Endothelial cell of umbilical vein (primary cell): ENCODE data around the gene CA6. TPM values are rescaled to one million over a fixed set of nuclear protein-coding genes. Genes with fewer than 3 reads are reported as not detected.
"Not testable (repeated sequence)": the region's sequence is repeated elsewhere in the genome, so short reads cannot be mapped to it uniquely, and the experiment has no call there.

ENCODE experiments used
- Bru-seq: library from RNA; stranded (reverse); fragments of 400-500 nt; gene quantifications from one replicate; lab custom pipeline; 2021; lab: Mats Ljungman, UMichigan
- BruChase-seq, 2 experiments: library from RNA; stranded (reverse); fragments of 400-500 nt; gene quantifications; one replicate each; lab custom pipeline; 2021; lab: Mats Ljungman, UMichigan
- BruUV-seq: library from RNA; stranded (reverse); fragments of 400-500 nt; replicated peaks from 2 replicates; lab custom pipeline; 2021; lab: Mats Ljungman, UMichigan
- CTCF ChIA-PET: fragments of 300-600, 350-600 bp; sonication (Branson Sonifier 250); formaldehyde crosslinking; loops from one replicate; lab custom pipeline; 2021; ENCODE audit warnings: antibody characterized with exemption, inconsistent platforms; lab: Charles Lee
- POLR2A ChIA-PET: fragments of 300-600, 350-600 bp; sonication (Branson Sonifier 250); formaldehyde crosslinking; loops from one replicate; lab custom pipeline; 2021; ENCODE audit warnings: antibody characterized with exemption, inconsistent platforms; lab: Charles Lee
- DNase-seq: peaks from one replicate; pipeline ENCODE4 v3.0.0-alpha.2; 2011; ENCODE audit warnings: low read depth, low spot score
- FAIRE-seq: peaks from 2 replicates; lab custom pipeline; 2011; peaks lifted over from hg19 to GRCh38; lab: Jason Lieb, UNC
- H2AFZ ChIP-seq: 2 replicates; pipeline ENCODE4 v1.6.0; 2012; ENCODE audit warnings: low read depth, low read length, control low read depth, inconsistent platforms
- H3K27ac ChIP-seq: 2 replicates; pipeline ENCODE4 v1.5.1; 2011; ENCODE audit warnings: low read depth, mild to moderate bottlenecking, control low read depth, low read length, moderate library complexity; ENCODE audit not compliant: insufficient read depth
- H3K27me3 ChIP-seq, 2 experiments: 2 replicates each; pipeline versions ENCODE4 v1.6.0 to v1.6.1; 2011; ENCODE audit warnings: low read length in 2 of 2, mixed read lengths in 1 of 2; ENCODE audit not compliant: control insufficient read depth in 2 of 2, insufficient read depth in 2 of 2
- H3K36me3 ChIP-seq, 2 experiments: 2 replicates in 1 of 2; 3 replicates in 1 of 2; pipeline ENCODE4 v1.5.1; 2011; ENCODE audit warnings: low read length in 2 of 2, mild to moderate bottlenecking in 1 of 2, moderate library complexity in 1 of 2; ENCODE audit not compliant: control insufficient read depth in 2 of 2, insufficient read depth in 2 of 2; ENCODE audit errors: extremely low read depth in 1 of 2
- H3K4me1 ChIP-seq: 3 replicates; pipeline ENCODE4 v1.5.1; 2011; ENCODE audit warnings: mild to moderate bottlenecking, low read length; ENCODE audit not compliant: control insufficient read depth, insufficient read depth; ENCODE audit errors: extremely low read depth
- H3K4me2 ChIP-seq: 2 replicates; pipeline ENCODE4 v1.6.1; 2011; ENCODE audit warnings: low read length, control low read depth, mixed read lengths; ENCODE audit not compliant: insufficient read depth
- H3K4me3 ChIP-seq, 3 experiments: fragments of 200-600 bp in 1 of 3; sonication (generic), shearing (Covaris generic) in 1 of 3; replicated peaks in 1 of 3; 2 replicates each; pipeline ENCODE4 v1.5.1; 2011 to 2016; ENCODE audit warnings: control low read depth in 3 of 3, low read length in 3 of 3, mild to moderate bottlenecking in 2 of 3, inconsistent platforms in 1 of 3, low read depth in 1 of 3, moderate library complexity in 1 of 3; ENCODE audit not compliant: insufficient read depth in 1 of 3
- H3K79me2 ChIP-seq: 2 replicates; pipeline ENCODE4 v1.6.0; 2012; ENCODE audit warnings: low read length, inconsistent platforms; ENCODE audit not compliant: control insufficient read depth, insufficient read depth
- H3K9ac ChIP-seq: replicated peaks from 2 replicates; pipeline ENCODE3; 2011; ENCODE audit warnings: low read length, control low read depth; ENCODE audit not compliant: insufficient read depth; ENCODE audit errors: extremely low read depth
- H3K9me1 ChIP-seq: replicated peaks from 3 replicates; pipeline ENCODE4 v1.6.0; 2011; ENCODE audit warnings: mild to moderate bottlenecking, low read length; ENCODE audit not compliant: control insufficient read depth, insufficient read depth; ENCODE audit errors: extremely low read depth
- H3K9me3 ChIP-seq: replicated peaks from 2 replicates; pipeline ENCODE4 v1.5.1; 2012; ENCODE audit warnings: low read length, inconsistent platforms; ENCODE audit not compliant: control insufficient read depth, insufficient read depth
- H4K20me1 ChIP-seq: replicated peaks from 2 replicates; pipeline ENCODE3; 2011; ENCODE audit warnings: mild to moderate bottlenecking, low read length; ENCODE audit not compliant: control insufficient read depth, insufficient read depth; ENCODE audit errors: extremely low read depth
- CTCF ChIP-seq, 2 donors: IDR thresholded peaks; 1 replicate in 1 of 2; 2 replicates in 1 of 2; pipeline ENCODE4 v1.5.1; 2011; ENCODE audit warnings: low read length in 2 of 2, mild to moderate bottlenecking in 2 of 2, moderate library complexity in 2 of 2, control low read depth in 1 of 2, inconsistent platforms in 1 of 2, low read depth in 1 of 2; ENCODE audit not compliant: insufficient read depth in 1 of 2; ENCODE audit errors: extremely low read depth in 1 of 2
- EZH2 ChIP-seq: IDR thresholded peaks from 2 replicates; pipeline ENCODE4 v1.6.1; 2012; ENCODE audit warnings: borderline replicate concordance, low read depth, mild to moderate bottlenecking, moderate library complexity, low read length, inconsistent platforms; ENCODE audit not compliant: severe bottlenecking
- FOS ChIP-seq: IDR thresholded peaks from 2 replicates; pipeline ENCODE4 v1.6.1; 2011; ENCODE audit warnings: mild to moderate bottlenecking, low read length, moderate library complexity, borderline replicate concordance; ENCODE audit not compliant: insufficient read depth
- GATA2 ChIP-seq: IDR thresholded peaks from 2 replicates; pipeline ENCODE4 v1.7.0; 2011; ENCODE audit warnings: low read depth, mild to moderate bottlenecking, moderate library complexity, mixed read lengths, low read length; ENCODE audit not compliant: insufficient read length, insufficient read depth
- JUN ChIP-seq: IDR thresholded peaks from 2 replicates; pipeline ENCODE4 v1.6.1; 2011; ENCODE audit warnings: borderline replicate concordance, low read depth; ENCODE audit not compliant: insufficient read length, insufficient read depth
- MYC ChIP-seq: IDR thresholded peaks from one replicate; pipeline ENCODE4 v1.6.1; 2011; ENCODE audit warnings: mild to moderate bottlenecking, low read depth, low read length
- POLR2A ChIP-seq: IDR thresholded peaks from 2 replicates; pipeline ENCODE4 v1.6.1; 2012; ENCODE audit warnings: low read depth, mild to moderate bottlenecking, control low read depth, low read length
- POLR2AphosphoS5 ChIP-seq: IDR thresholded peaks from 2 replicates; pipeline ENCODE4 v1.6.1; 2012; ENCODE audit warnings: low read depth, mild to moderate bottlenecking, control low read depth, low read length, moderate library complexity; ENCODE audit not compliant: insufficient read depth
- dilution Hi-C: fragments of 300-500 bp; cut with MboI; formaldehyde crosslinking; loops from one replicate; pipeline ENCODE4 v1.15.0; 2019; ENCODE audit warnings: low sequenced_read_pairs; ENCODE audit not compliant: extremely low pct_ligation_motif_present
- intact Hi-C: fragments of 100-400 bp; cut with micrococcal nuclease; formaldehyde crosslinking; loops from one replicate; pipeline ENCODE4 v1.10.0; 2022
- long read RNA-seq: library from polyadenylated mRNA; stranded (forward); transcript quantifications from one replicate; pipeline ENCODE4 v2.0.0, GENCODE V29; 2021
- polyA minus RNA-seq, 3 experiments: library from RNA; depleted of rRNA, polyadenylated mRNA; stranded (reverse); fragments of >200 nt; gene quantifications; 1 replicate in 1 of 3; 2 replicates in 2 of 3; pipeline ENCODE4 v1.2.3, GENCODE V29; 2011
- polyA plus RNA-seq, 4 experiments: library from polyadenylated mRNA; depleted of rRNA in 3 of 4; stranded (reverse) in 3 of 4; unstranded in 1 of 4; fragments of >200 nt; gene quantifications; 2 replicates each; pipeline versions ENCODE4 v1.2.1 to v1.2.3, GENCODE V29; 2011 to 2012; ENCODE audit warnings: missing spikeins in 1 of 4
- total RNA-seq: library from RNA; stranded (reverse); gene quantifications from 2 replicates; pipeline ENCODE4 v1.2.3, GENCODE V29; 2021
- TF ChIP-seq, protein P1 (sequence below): IDR thresholded peaks from 2 replicates; pipeline ENCODE4 v1.6.1; 2011; ENCODE audit not compliant: insufficient read depth, insufficient read length

CA6 gene
- not detected in 2 replicates for total RNA-seq
- not detected in 2 replicates for polyA plus RNA-seq
- not detected in 2 replicates for polyA plus RNA-seq (2011; cell fraction: cytosol; rRNA removed)
- not detected in 2 replicates for polyA plus RNA-seq (2011; cell fraction: nucleus; rRNA removed)
- not detected in 2 replicates for polyA plus RNA-seq (2012)
- polyA minus RNA-seq: not detected in 2 replicates
- not detected for polyA minus RNA-seq (2011; cell fraction: cytosol; rRNA and poly(A)+ RNA removed)
- polyA minus RNA-seq (2011; cell fraction: nucleus; rRNA and poly(A)+ RNA removed): not detected in 2 replicates
- not detected for Bru-seq, nascent RNA
- BruChase-seq, experiment 1, labeled RNA remaining after a 6-hour chase: not detected
- not detected for BruChase-seq, experiment 2, labeled RNA remaining after a 2-hour chase
- long read RNA-seq: 0 reads

DNA sequence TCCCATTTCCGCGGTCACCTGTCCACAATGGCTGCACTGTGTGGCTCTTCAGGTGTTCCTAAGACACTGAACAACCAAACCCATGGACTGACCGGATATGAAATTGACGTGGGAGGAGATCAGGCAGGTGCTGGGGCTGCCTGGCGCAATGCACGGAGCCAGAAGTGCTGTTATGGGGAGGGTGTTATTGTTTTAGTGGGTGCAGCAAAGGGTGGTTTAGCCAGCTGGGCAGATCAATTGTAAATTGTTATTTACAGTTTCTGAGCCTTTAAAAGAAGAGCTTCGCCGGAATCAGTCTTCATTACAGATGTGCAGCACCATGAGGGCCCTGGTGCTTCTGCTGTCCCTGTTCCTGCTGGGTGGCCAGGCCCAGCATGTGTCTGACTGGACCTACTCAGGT lies at the start of gene CA6:
Gene CA6 (plus strand): TSS at position 301 of the 400 bp plus-strand sequence. CDS start 19 bp downstream, at position 320.
- dilution Hi-C loops: no loop called here

GRCh38 chr1:8896775-8897174 lies 48.9 kb upstream of the CA6 start:
- DNase-seq, POLR2A ChIA-PET, H3K9ac ChIP-seq, H4K20me1 ChIP-seq, BruUV-seq, H2AFZ ChIP-seq, H3K27me3 ChIP-seq, H3K79me2 ChIP-seq, H3K4me1 ChIP-seq, H3K9me1 ChIP-seq, H3K4me3 ChIP-seq, intact Hi-C loops, dilution Hi-C loops, H3K4me2 ChIP-seq, H3K9me3 ChIP-seq, FAIRE-seq, H3K27ac ChIP-seq, H3K36me3 ChIP-seq: not testable (repeated sequence)
- CTCF ChIA-PET: interaction anchor here (1.1 to 2.1 kb wide), 2 partner anchors 9 to 17 kb away, joined by 3 to 5 read pairs; no protein-coding TSS in a partner anchor

More for the DNA sequence above, at the start of gene CA6:
- H3K4me3 ChIP-seq: no peak within 1 kb of the TSS
- ChIA-PET CTCF (interaction anchor here (1.0 to 2.6 kb wide), 3 partner anchors 11 to 59 kb away, joined by 3 to 15 read pairs (median 3); no protein-coding TSS in a partner anchor), POLR2A (no interaction called here)
- no peaks in the 10 kb centered on the region for H3K9me1 ChIP-seq
- no peaks in the 10 kb centered on the region for H3K79me2 ChIP-seq
- no peak within 1 kb of the TSS for H3K27ac ChIP-seq
- peaks cover 22% of the 10 kb centered on the region for H3K4me1 ChIP-seq
- no TSS peak for BruUV-seq
- intact Hi-C loops: no loop called here
- FAIRE-seq (no peak), DNase-seq (no peak)
- H2AFZ ChIP-seq: no peak within 1 kb of the TSS
- no peaks in the 10 kb centered on the region for H3K27me3 ChIP-seq
- H4K20me1 ChIP-seq: no peaks in the 10 kb centered on the region
- H3K9ac ChIP-seq: no peak within 1 kb of the TSS
- H3K36me3 ChIP-seq: no peaks in the 10 kb centered on the region
- no peak for TF ChIP-seq FOS
- no peak for TF ChIP-seq POLR2A
- no peak for TF ChIP-seq CTCF (IDR thresholded peaks at IDR 0.05; ENCODE audit: extremely low read depth in 1 of 2, insufficient read depth in 1 of 2, low read depth in 1 of 2, low read length in 2 of 2)
- no peak for TF ChIP-seq POLR2AphosphoS5
- TF ChIP-seq EZH2: no peak
- TF ChIP-seq MYC: no peak
- TF ChIP-seq GATA2: no peak
- TF ChIP-seq JUN: no peak
- TF ChIP-seq, protein P1, sequence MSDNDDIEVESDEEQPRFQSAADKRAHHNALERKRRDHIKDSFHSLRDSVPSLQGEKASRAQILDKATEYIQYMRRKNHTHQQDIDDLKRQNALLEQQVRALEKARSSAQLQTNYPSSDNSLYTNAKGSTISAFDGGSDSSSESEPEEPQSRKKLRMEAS: no peak
- no peak within 1 kb of the TSS for H3K4me2 ChIP-seq
- H3K9me3 ChIP-seq: no peaks in the 10 kb centered on the region
